Liver (tissue), 3 donors: Measurements from ENCODE around the gene POLL.

Experiments used
- ATF3 ChIP-seq: IDR thresholded peaks from 2 replicates; pipeline ENCODE4 v1.6.1; 2016; ENCODE audit warnings: antibody characterized with exemption
- CTCF ChIP-seq: fragments of 150-350 bp; IDR thresholded peaks from 2 replicates; pipeline ENCODE4 v1.5.1; 2017; ENCODE audit warnings: improper control_type of control experiment, low read depth, low read length; ENCODE audit not compliant: missing input control
- GABPA ChIP-seq, 2 donors: IDR thresholded peaks in 1 of 2; conservative IDR thresholded peaks in 1 of 2; 2 replicates each; pipeline ENCODE4 v1.6.1; 2016; ENCODE audit warnings: antibody characterized with exemption in 2 of 2, mild to moderate bottlenecking in 1 of 2, moderate library complexity in 1 of 2
- JUND ChIP-seq, 2 donors: IDR thresholded peaks; 2 replicates each; pipeline ENCODE4 v1.6.1; 2016; ENCODE audit warnings: antibody characterized with exemption in 2 of 2
- NR2F2 ChIP-seq: IDR thresholded peaks from 2 replicates; pipeline ENCODE4 v1.6.1; 2016; ENCODE audit warnings: antibody characterized with exemption
- RAD21 ChIP-seq, 2 donors: IDR thresholded peaks; 2 replicates each; pipeline ENCODE4 v1.6.1; 2016; ENCODE audit warnings: antibody characterized with exemption in 2 of 2, mild to moderate bottlenecking in 2 of 2
- REST ChIP-seq: IDR thresholded peaks from 2 replicates; pipeline ENCODE4 v1.6.1; 2016; ENCODE audit warnings: antibody characterized with exemption, mild to moderate bottlenecking
- RXRA ChIP-seq, 2 donors: IDR thresholded peaks; 2 replicates each; pipeline ENCODE4 v1.6.1; 2017 to 2018; ENCODE audit warnings: antibody characterized with exemption in 2 of 2, mild to moderate bottlenecking in 1 of 2
- SP1 ChIP-seq: IDR thresholded peaks from 2 replicates; pipeline ENCODE4 v1.6.1; 2018; ENCODE audit warnings: antibody characterized with exemption, mild to moderate bottlenecking
- TAF1 ChIP-seq: conservative IDR thresholded peaks from 2 replicates; pipeline ENCODE4 v1.6.1; 2016; ENCODE audit warnings: antibody characterized with exemption, mild to moderate bottlenecking
- TF ChIP-seq, protein P1 (sequence below): IDR thresholded peaks from 2 replicates; pipeline ENCODE4 v1.6.1; 2016; ENCODE audit warnings: antibody characterized with exemption
- donor health status: healthy.
- donor health status: healthy.

DNA sequence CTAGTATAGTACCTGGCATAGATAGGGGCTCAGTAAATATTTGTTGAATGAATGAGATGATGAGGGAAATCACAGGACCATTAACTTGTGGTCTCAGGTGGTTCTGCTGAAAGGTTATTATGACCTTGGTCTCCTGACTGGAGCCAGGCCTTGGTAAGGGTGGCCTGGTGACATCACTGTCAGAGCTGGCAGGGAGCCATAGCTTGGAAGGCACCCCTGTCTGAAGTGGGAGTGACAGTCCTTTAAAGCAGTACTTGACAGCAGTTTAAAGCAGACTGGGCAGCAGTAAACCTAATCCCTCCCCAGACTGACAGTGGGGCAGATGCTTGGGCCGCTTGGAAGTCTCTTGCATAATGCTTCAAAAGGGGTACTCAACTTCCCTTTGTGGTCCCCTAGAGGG lies 13.5 kb upstream of the POLL start:
- TF ChIP-seq RXRA (IDR thresholded peaks at IDR 0.05) (no peak), TAF1 (no peak), JUND (IDR thresholded peaks at IDR 0.05) (no peak), CTCF (no peak), RAD21 (IDR thresholded peaks at IDR 0.05) (no peak), ATF3 (no peak), NR2F2 (no peak), GABPA (IDR thresholded peaks at IDR 0.05 in 1 of 2, conservative IDR thresholded peaks at IDR 0.05 in 1 of 2) (no peak), SP1 (no peak), REST (no peak)
- TF ChIP-seq, protein P1, sequence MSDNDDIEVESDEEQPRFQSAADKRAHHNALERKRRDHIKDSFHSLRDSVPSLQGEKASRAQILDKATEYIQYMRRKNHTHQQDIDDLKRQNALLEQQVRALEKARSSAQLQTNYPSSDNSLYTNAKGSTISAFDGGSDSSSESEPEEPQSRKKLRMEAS = no peak
